Measurements from ENCODE around the gene PAFAH1B2.
A peak's percentile ranks its signal among the peaks of the same experiment; 100 is the strongest.
"Not testable (repeated sequence)": the region's sequence is repeated elsewhere in the genome, so short reads cannot be mapped to it uniquely, and the experiment has no call there.

Gene PAFAH1B2, protein sequence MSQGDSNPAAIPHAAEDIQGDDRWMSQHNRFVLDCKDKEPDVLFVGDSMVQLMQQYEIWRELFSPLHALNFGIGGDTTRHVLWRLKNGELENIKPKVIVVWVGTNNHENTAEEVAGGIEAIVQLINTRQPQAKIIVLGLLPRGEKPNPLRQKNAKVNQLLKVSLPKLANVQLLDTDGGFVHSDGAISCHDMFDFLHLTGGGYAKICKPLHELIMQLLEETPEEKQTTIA

DNA sequence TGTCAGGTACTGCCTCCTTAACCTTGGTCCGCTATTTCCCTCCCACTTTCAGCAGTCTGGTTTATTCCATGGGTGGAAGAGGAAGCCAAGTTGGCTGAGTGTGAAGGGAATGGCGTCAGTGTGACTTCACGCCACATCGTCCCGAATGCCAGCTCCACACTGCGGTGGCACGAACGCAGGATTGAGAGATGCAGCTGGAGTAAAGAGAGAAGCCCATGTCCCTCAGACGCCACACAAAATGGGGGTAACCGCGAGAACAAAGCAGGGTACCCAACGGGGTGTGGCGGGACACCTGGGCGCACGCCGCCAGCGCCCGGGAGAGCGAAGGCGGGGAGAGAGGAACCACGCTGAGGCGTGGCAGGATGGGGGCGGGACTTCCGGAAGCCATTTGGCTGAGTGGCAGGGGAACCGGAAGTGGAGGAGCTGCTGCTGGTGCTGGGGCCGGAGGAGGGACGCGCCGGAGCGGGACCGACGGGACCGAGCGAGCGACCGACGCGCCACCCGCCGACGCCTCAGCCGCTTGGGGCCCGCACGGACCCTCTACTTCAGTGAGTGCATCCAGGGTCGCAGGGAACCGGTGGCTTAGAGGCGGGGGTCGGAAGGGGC is at the start of gene PAFAH1B2:
TSS of gene PAFAH1B2 (plus strand) at position 417 of the 606 bp plus-strand sequence. CDS start 8,161 bp downstream, outside the sequence.
- DNase-seq: peak; percentile 71 to 94 (median 86)

DNA sequence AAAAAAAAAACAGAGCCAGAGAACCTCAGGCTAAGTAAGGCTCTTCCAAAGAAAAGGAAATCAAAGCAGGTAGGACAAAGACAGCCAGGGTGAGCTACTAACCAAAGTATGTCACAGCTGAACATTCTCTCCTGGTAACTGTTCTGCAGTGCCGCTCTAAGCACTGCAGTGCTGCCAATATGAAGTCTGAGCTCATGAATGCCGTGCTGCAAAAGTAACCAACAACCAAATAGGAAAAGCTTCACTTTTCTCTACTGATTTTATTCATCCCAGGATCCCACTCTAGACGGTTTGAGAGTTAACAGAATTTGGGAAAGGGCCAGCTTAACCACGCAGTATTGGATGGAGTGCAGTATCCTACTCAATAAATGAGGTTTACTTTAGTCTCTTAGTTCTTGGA is 49.3 kb upstream of the PAFAH1B2 start:
- DNase-seq: no peak

DNA sequence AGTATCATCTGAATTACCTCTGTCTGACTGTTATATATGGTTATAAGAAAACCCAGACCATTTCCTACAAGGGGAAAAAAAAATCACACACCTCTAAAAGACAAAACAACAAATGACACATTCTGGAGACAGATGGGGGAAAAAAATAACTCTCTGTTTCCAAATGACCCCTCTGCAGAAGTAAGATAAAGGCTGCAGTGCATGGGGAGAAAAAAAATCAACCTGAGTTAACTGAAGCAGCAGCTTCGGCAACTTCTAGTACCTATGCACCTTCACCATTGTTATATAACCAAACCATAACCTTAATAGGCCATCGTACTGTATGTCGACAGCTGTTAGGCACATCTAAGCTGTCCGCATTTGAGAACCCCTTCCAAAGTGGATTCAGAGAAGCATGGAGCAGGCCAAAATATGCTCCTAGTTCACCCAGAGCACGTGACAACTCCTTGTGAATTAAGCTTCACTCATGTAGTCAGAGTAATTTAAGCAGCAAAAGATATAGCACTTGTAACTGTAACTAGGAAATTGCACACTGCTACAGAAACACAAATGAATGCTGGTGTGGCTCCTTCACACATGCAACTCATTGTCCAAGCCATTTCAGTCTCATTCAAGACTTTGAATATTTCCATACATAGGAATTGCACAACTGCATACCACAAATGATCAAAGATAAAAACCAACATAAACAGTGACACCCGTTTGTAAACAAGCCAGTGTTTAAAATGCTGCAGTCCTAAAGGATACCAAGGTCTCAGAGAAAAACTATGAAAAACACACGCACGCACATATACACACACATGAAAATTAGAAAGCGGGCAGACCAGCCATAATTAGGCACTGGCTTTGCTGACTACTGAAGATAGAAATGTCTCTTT is 48.6 kb upstream of the PAFAH1B2 start:
- DNase-seq: no peak

DNA sequence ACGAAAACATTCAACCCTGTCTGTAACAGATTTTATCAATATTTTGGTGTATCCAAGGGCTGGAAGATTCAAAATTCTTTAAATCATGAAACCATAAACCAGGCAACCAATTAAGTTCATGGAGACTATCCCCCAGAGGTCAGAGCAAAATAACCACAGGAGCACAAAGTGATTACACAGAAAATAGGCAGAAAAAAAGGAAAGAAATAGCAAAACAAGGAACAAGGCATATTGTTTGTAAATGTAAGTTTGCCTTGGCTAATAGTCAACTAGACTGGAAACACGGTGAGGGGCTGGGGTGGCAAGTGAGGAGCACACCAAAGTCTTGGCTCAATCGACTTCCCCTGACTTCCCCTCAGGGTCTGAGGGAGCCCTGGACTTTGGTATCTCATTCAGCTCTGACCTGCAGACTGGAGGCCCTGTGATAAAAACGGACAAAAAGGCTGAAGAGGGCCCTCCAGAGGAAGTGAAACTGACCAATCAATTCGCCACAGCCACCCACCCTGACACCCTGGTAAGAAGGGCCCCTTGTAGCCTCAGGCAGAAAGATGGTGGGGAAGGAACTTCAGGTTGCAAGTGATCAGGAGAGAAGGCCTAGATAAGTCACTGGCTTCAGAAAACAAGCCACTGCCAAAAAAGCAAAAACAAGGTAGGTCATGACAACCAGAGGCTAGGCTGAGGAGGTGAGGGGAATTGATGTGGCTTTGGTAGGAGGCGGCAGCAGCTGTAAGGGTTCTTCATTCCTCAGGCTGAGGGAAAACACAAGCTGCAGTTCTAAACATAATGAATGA is 47.7 kb upstream of the PAFAH1B2 start:
- DNase-seq: peak in 1 of 4 experiments; percentile 18

DNA sequence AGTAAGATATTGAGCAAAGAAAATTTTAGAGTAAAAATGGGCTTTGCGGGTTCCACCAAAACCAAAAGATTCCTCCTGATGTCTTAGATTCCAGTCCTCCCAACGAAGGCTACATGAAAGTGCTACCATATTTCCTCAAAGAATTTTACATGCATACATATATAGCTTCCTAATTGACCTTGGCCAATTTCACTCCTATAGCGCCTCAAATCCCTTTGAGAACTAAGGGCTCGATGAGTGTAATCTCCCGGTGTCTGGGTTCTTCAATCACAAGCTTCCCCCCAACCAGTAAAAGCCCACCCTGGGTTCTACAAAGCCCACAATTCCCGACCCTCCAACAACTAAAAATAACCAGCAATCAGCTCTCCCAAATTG is 47.1 kb upstream of the PAFAH1B2 start:
- DNase-seq: no peak

DNA sequence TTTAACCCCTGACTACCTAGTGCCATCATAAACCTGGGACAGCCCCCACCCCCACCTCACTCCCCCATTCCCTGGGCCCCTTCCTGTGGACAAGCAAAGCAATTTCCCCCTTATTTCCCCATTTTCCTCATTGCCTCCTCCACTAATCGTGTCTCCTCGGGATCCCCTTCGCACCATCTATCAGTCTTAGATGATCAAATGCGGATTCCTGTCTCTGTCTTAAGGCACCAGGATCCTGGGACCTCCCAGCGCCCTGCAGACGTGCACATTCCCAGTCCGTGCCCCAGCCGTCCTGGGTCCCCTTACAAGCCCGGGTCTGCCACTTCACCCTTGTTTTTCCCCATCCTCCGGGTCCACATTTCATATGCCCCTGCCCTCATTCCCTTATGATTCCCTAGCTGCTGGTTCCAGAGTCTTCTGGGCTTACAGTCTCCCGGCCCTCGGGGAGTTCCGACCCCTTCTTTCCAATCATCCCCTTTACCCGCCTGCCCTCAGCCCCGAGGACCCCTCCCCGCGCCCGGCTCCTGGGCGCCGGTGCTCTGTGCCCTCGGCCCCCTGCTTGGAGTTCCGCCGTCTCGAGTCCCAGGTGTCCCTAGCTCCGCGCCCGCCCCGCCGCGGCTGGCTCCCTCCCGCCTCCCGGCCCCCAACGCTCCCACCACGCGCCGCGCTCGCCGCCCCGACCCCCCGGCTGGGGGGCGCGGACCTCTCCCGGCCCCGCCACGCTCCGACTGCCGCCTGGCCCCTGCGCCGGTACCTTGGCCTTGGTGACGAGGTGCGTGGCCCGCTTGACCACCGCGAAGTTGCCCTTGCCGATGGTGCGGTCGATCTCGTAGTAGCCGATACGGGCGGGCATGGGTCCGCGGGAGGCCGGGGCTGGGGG is 46.5 kb upstream of the PAFAH1B2 start:
- no peak for DNase-seq

DNA sequence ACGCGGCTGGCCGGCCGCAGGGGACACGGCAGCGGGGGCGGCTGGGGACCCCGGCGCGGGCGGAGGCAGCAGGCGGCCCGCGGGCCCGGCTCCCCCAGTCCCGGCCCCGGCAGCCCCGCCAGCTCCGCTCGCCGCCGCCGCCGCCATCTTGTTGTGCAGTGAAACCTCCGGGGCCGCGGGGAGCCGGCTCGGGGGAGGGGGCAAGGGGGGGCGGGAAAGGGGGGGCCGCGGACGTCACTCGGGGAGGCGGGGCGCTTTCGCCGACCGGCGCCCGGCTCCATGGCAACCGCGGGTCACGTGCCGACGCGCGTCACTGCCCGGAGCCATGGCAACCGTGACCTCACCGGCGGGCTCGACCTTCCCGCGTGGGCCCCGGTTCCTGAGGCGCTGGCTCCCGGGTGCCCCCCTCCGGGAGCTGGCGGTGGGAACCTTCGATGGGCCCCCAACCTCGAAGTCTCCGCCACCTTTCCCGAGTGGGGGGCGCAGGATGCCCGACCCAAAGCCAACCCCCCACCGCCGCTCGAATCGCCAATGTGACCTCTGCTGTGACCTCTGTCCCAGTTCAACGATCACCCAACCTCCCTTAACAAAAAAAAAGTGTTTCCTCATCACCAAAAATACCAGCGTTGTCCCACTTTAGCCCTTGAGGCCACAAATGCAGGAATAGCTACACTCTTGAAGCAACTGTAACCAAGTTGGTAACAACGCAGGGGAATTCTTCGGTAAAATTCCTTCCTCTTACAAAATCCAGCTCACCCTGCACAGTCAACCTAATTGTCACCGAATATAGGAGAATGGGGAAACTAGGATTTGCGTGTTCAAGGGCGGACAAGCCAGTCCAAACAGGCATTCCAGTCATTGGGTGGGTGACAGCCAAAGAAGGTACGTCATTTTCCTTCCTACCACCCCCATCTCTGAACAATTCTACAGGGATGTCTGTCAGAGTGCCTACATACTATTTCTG is 45.5 kb upstream of the PAFAH1B2 start, which contains the start of gene SIK3:
TSS of gene SIK3 (minus strand) at position 160 of the 964 bp plus-strand sequence. CDS start at position 147, 13 bp downstream.
- peak; percentile 86 to 94 (median 88) for DNase-seq

DNA sequence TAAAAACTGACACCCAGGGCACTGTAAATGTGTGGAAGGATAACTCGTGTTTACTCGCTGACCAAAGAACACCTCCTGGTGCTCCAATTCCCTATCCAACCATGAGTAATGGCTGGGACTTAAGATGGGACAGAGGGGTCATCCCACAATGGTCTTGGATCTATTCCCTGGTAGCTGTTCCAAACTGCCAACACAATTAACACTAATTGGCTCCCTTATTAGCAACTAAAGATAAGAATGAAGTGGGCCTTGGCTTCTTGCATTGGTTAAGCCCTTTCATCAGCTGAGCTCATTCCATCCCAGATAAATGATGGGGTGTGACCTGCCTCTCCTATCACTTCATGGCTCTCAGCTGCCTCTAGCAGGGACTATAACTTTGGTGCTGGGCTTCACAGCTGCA is 44.4 kb upstream of the PAFAH1B2 start:
- DNase-seq: no peak

DNA sequence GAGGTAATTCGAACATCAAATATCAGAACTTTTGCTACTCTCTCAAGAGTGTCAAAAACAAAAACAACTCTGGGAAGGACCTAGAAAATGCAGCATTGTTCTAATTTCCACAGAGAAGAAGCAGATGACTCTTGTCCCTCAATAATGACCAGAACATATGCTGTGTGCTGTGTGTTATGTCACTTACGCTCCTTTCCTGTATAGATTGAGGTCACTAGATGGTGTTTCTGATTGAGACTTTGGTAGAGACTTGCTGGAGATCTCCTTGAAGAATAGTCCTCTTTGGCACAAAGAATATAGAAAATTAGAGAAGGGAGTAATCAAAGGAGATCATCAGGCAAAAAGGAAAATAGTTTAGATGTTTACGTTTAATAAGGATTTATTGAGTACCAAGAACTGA is 43.5 kb upstream of the PAFAH1B2 start:
- DNase-seq: no peak

DNA sequence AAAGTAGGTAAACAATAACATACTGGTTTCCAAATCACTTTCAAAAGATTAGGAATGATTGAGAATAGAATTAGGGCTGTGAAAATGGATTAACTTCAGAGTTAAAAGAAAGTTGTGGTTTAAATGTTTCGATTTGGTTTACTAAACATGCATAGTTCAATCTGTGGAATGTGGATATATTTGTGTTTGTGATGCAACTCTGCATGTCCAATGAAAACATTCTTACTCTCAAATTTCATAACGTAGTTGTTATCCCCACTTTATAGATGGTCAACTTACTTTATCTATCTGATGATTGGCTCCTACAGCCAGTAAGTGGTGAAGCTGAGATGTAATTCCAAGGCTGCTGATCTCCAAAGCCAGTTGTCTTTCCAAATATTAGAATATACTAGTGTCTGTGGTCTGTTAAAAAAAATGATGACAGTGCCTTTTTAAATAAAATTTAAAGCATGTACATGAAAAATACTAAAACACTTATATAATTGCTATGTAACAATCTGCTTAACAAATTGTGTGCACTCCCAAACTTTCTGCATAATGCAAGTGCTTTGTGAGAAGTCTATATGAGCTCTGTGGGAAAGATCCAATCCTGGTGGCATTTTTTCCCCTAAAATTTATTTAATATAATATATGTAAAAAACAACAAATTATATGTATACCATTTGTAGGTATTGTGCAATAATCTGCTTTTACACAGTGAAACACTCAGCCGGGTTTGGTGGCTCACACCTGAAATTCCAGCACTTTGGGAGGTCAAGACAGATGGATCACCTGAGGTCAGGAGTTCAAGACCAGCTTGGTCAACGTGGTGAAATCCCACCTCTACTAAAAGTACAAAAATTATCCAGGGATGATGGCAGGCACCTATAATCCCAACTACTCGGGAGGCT is 36.1 kb upstream of the PAFAH1B2 start:
- DNase-seq: no peak

DNA sequence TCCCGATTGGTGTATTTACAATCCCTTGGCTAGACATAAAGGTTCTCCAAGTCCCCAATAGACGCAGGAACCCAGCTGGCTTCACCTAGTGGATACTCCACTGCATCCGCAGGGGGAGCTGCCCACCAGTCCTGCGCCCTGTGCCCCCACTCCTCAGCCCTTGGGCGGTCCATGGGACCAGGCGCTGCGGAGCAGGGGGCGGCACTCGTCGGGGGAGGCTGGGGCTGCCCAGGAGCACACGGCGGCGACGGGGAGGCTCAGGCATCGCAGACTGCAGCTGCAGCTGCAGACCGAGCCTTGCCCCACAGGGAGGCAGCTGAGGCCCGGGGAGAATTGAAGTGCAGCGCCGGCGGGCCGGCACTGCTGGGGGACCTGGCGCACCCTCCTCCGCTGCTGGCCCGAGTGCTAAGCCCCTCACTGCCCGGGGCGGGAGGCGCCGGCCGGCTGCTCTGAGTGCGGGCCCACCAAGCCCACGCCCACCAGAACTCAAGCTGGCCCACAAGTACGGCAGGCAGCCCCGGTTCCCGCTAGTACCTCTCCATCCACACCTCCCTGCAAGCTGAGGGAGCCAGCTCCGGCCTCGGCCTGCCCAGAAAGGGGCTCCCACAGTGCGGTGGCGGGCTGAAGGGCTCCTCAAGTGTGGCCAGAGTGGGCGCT is 33.7 kb upstream of the PAFAH1B2 start:
- DNase-seq: no peak

DNA sequence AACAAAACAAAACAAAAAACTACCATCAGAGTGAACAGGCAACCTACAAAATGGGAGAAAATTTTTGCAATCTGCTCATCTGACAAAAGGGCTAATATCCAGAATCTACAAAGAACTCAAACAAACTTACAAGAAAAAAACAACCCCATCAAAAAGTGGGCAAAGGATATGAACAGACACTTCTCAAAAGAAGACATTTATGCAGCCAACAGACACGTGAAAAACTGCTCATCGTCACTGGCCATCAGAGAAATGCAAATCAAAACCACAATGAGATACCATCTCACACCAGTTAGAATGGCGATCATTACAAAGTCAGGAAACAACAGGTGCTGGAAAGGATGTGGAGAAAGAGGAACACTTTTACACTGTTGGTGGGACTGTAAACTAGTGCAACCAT is 31.6 kb upstream of the PAFAH1B2 start:
- DNase-seq: not testable (repeated sequence)

DNA sequence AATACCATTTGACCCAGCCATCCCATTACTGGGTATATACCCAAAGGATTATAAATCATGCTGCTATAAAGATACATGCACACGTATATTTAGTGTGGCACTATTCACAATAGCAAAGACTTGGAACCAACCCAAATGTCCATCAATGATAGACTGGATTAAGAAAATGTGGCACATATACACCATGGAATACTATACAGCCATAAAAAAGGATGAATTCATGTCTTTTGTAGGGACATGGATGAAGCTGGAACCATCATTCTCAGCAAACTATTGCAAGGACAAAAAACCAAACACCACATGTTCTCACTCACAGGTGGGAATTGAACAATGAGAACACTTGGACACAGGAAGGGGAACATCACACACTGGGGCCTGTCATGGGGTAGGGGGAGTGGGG is 31.1 kb upstream of the PAFAH1B2 start:
- DNase-seq: not testable (repeated sequence)

DNA sequence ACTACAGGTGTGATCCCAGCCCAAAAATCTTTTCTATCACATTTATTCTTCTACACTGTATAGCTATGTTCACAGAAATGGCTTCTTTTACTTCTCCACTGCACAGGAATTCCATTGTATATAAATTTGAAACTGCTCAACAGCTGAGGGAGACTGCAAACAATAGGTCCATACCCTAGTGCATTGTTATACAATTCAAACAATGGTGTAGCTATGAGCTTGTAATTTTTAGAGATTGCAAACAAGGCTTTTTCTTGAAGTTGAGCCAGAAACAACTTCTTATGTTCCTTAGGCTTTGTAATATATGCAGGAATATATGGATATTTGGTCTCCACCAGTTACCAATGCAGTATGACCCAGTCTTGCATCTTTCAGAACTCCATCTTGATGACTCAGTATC is 26.4 kb upstream of the PAFAH1B2 start:
- no peak for DNase-seq

DNA sequence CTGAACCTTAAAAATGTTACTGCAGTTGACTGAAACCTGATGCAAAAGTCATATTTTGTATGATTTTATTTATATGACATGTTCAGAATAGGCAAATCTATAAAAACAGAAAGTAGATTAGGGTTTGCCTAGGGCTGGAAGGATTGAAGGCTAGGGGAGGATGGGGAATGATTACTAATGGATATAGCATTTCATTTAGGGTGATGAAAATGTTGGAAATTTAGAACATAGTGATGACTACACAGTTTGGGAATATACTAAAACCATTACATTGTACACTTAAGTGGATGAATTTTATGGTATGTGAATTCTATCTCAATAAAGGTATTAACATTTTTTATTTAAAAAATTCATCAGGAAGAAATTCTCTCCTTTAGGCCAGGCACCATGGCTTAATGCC is 22.9 kb upstream of the PAFAH1B2 start:
- DNase-seq: no peak

DNA sequence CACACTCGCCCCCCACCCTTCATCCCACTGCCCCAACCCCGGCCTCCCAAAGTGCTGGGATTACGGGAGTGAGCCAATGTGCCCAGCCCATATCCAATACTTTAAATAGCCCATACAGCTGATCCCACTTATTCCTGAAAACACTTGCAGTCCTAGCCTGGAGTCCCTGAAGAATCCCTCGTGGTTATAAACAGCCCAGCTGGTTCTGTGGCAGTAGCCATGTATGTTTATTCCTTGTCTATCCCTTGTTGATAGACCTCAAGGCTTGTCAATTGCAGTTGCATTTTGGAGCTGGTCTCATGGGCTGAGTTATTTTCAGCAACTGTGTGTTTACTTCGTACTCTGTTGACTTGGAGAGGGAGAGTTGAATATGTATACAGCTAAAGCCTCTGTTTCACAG is 21.5 kb upstream of the PAFAH1B2 start:
- DNase-seq: no peak

DNA sequence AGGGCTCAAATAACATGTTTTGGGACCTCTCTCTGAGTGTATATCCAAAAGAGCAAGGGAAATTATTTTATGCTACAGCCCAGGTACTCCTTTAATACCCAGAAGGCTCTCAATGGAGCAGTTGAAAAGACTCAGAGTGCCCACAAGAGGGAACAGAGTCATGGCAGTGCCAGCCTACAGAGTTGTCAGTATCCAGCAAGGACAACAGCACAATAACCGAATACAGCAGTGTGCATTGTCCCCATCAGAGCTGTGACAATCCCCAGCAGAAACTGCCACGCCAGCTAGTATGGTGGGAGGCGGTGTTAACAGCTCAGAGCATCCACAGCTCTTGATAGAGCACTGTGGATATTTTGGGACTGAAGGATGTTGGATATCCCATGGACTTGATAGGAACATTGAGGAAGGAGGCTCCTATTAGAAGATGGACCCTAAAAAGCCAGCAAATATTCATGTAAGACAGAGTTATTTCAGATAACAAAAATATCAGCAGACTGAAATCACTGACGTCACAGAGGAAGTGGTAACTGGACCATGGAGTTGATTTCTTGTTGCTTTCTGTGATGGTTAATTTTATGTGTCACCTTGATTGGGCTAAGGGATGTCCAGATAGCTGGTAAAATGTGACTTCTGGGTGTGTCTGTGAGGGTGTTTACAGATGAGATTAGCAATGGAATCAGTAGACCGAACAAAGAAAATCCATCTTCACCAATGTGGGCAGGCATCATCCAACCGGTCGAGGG is 17.7 kb upstream of the PAFAH1B2 start:
- no peak for DNase-seq

All from activated naive CD4-positive, alpha-beta T cell (primary cell).